HT-29 (cell line): ENCODE results near the gene ERBB2. TPM values are rescaled to one million over a fixed set of nuclear protein-coding genes. Genes with fewer than 3 reads are reported as not detected.
"Not testable (repeated sequence)": the region's sequence is repeated elsewhere in the genome, so short reads cannot be mapped to it uniquely, and the experiment has no call there.

ENCODE experiments used
- DNase-seq: peaks from one replicate; pipeline ENCODE4 v3.0.0-alpha.2; 2015; ENCODE audit warnings: low spot score
- total RNA-seq: library from RNA; depleted of rRNA; stranded (reverse); fragments of >200 nt; shearing (Covaris generic); gene quantifications from 2 replicates; pipeline ENCODE4 v1.2.3, GENCODE V29; 2014

Gene ERBB2
- total RNA-seq, 1 experiment from 2014 or later: 110 TPM

GRCh38 chr17:39678340-39679116 lies 21.3 kb upstream of the ERBB2 start:
- peak; percentile 67 for DNase-seq

DNA sequence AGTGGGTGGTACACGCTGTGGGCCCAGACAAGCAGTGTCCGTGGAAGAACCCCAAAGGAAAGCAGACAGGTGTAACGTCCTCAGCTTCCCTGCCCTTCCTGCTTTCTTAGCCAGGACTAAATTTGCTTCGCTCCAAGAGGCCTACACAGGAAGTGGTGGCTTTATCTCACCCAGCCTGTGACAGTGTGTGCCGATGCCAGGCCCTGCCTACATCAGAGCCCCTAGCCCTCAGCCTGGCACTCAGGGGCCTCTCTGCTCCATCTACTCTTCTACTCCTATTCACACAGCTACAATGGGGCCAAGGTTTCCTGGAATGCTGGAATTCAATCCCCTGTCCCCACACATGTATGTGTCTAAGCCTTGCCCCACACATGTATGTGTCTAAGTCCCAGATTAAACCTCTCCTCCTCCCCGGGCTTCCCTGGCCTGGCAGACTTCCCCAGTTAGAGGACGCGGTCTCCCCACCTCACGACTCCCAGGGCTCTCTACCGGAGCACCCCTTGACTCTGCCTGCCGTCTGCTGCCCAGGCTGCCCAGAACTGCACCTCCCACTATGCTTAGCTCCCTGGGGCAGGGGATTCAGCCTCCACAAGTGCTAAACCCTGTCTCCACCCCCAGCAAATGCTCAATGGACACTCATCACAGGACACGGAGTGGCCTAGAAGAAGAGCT lies 20.2 kb upstream of the ERBB2 start:
- DNase-seq: no peak

- DNase-seq: no peak
Observed at GRCh38 chr17:39683295-39683939, 16.4 kb upstream of the ERBB2 start.

DNA sequence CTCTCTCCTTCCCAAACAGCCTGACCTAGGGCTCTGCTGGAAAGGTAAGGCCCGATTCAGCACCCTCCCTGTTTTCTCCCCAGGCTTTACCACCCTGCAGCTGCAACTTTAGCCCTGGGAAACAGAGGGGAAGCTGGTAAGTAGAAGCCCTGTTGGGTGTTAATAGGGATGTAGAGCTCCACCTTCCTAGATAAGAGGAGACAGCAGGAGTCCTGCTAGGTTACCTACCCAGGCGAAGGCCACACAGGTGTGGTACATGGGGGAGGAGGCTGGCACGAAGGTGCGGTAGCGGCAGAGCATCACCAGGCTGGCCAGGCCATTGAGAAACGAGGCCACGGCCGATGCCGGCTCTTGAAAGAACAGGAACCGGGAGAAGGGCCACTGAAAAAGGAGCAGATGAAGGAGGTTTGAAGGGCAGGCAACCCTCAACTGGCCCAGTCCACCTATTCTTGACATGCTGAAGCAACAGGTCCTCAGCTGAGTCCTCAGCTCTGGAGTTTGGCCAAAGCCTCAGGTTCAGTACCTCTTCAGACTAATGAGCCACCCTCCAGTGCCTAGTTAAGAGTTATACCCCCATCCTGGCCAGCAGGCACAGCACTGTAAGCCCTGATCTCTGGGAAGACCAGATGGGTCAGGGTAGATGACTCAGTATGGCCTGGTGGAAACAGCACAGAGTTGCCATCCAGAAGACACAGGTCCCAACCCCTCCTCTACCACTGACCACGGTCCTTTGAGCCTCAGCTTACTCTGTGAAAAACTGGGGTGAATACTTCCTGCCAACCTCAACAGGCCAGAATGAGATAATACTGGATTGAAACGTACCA lies 15.3 kb upstream of the ERBB2 start:
- no peak for DNase-seq

DNA sequence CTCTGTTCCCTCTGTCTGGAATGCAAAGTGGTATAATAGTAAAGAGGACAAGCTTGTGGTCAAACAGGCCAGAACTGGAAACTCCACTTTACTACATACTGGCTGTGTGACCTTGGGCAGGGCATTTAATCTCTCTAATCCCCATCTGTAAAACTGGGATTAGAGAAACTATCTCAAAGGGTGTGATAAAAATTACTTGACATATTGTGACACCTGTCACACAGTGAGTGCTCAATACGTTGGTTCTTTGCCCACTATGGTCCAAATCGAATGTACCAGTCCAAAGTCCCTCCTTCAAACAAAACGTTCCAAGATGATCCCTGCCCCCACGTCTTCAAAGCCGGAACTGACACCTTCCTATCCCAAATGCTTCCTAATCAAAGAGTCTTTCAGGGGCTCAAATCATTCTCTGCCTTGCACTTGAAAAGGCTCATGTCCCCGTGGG lies 12.7 kb upstream of the ERBB2 start:
- DNase-seq: peak; percentile 39

GRCh38 chr17:39687546-39688474 lies 12.1 kb upstream of the ERBB2 start, which contains the start of gene PGAP3:
PGAP3 (minus strand) TSS chr17:39688057; CDS start chr17:39688014, 43 bp downstream.
- peak; percentile 92 for DNase-seq

- no peak for DNase-seq
Observed at GRCh38 chr17:39688475-39688835, 11.4 kb upstream of the ERBB2 start.

- DNase-seq: no peak
Observed at GRCh38 chr17:39688945-39689344, 10.9 kb upstream of the ERBB2 start.

GRCh38 chr17:39694593-39694992 lies 5.3 kb upstream of the ERBB2 start:
- DNase-seq: no peak

- no peak for DNase-seq
Observed at GRCh38 chr17:39695089-39695474, 4.8 kb upstream of the ERBB2 start.

GRCh38 chr17:39696731-39697130 lies 3.1 kb upstream of the ERBB2 start:
- no peak for DNase-seq

DNA sequence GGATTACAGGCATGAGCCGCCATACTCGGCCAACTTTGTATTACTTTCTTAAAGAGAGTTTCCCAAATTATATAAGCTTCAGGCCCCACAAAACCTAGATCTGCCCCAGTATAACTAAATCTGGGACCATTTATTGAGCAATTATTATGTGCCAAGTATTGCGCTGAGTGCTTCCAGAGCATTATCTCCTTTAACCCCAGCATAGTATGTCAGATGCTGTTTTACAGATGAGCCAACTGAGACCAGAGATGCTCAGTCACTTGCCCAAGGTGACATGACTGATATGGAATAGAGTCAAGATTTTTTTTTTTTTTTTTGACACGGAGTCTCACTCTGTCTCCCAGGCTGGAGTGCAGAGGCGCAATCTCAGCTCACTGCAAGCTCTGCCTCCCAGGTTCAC lies 1.9 kb upstream of the ERBB2 start:
- no peak for DNase-seq

DNA sequence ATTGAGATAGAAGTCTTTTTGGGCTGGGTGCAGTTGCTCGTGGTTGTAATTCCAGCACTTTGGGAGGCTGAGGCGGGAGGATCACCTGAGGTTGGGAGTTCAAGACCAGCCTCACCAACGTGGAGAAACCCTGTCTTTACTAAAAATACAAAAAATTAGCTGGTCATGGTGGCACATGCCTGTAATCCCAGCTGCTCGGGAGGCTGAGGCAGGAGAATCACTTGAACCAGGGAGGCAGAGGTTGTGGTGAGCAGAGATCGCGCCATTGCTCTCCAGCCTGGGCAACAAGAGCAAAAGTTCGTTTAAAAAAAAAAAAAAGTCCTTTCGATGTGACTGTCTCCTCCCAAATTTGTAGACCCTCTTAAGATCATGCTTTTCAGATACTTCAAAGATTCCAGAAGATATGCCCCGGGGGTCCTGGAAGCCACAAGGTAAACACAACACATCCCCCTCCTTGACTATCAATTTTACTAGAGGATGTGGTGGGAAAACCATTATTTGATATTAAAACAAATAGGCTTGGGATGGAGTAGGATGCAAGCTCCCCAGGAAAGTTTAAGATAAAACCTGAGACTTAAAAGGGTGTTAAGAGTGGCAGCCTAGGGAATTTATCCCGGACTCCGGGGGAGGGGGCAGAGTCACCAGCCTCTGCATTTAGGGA lies 577 bp upstream of the ERBB2 start:
- DNase-seq: not testable (repeated sequence)

- peak; percentile 27 for DNase-seq
Observed at GRCh38 chr17:39700148-39700987, 504 bp downstream of the ERBB2 start.

DNA sequence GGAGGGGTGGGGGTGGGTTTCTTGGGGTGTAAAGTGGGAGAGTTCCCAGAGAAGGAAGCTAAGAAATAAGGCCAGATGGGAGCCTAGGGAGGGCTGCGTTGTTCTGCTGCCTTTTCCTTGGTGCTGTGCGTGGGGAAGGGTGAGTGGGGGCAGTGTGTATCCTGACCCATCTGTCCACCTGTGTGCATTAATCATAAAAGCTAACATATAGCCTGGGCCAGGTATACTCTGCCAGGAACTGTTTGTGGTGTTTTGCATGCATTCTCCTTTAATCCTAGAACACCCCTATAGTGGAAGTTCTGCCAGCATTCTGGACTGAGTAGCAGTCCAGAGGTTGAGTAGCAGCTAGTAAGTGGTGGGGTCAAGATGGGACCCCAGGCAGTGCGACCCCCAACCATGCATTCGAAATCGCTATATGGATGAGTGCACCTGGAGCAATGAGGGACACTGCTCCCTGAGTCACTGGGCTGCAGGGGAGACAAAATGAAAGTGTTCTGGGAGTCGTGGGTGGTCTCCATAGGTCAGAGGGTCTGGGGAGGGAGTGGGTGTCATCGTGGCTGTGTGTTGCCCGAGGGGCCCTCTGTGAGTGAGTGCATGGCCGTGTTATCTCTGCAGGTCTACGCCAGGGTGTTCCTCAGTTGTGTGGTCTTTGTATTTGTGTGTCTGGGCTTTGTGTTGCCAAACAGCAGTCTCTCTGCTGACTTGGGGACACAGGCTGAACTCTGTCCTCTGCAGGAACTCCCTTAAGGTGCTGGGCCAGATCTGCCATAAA lies 1.3 kb downstream of the ERBB2 start:
- peak; percentile 54 for DNase-seq

DNA sequence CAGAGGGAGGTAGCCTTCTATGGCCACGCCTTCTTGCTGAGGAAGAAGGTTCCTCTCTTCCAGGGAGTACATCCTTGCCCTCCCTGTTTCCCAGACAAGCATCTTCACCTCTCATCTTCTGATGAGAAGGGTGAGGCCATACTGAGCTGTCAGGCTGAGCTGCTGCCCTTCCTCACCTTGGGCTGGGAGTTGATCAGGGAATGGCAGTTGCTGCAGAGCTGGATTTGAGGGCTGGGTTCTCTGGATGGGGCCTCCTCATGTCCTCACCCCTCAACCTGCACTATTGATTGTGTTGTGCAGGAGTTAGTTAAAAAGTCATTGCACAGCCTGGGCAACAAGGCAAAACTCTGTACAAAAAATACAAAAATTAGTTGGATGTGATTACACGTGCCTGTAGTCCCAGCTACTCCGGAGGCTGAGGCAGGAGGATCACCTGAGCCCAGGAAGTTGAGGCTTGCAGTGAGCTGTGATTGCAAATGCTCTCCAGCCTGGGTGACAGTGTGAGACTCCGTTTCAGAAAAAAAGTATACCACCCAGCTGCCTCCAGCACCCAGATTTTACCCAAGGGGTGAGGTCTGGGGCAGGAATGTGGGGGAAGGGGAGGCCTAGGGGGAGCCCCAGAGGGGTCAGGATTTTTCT lies 2.0 kb downstream of the ERBB2 start:
- no peak for DNase-seq
